NCI-H526 (cell line): ENCODE data around the gene BABAM2.
A peak's percentile ranks its signal among the peaks of the same experiment; 100 is the strongest.
"Not testable (repeated sequence)": the region's sequence is repeated elsewhere in the genome, so short reads cannot be mapped to it uniquely, and the experiment has no call there.

ENCODE experiments used
- DNase-seq, 2 experiments: peaks; one replicate each; lab custom pipeline; 2025; lab: John Stamatoyannopoulos, UW

BABAM2 gene

GRCh38 chr2:27878825-27879224, 11.7 kb upstream of the BABAM2 start:
- no peak for DNase-seq

GRCh38 chr2:27881815-27882583, 8.5 kb upstream of the BABAM2 start:
- DNase-seq, result not testable (repeated sequence)

DNA sequence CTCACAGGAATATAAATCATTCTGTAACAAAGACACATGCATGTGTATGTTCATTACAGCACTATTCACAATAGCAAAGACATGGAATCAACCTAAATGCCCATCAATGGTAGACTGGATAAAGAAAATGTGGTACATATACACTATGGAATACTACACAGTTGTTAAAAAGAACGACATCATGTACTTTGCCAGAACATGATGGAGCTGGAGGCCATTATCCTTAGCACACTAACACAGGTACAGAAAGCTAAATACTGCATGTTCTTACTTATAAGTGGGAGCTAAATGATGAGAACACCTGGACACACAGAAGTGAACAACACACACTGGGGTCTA, 8.0 kb upstream of the BABAM2 start:
- not testable (repeated sequence) for DNase-seq

DNA sequence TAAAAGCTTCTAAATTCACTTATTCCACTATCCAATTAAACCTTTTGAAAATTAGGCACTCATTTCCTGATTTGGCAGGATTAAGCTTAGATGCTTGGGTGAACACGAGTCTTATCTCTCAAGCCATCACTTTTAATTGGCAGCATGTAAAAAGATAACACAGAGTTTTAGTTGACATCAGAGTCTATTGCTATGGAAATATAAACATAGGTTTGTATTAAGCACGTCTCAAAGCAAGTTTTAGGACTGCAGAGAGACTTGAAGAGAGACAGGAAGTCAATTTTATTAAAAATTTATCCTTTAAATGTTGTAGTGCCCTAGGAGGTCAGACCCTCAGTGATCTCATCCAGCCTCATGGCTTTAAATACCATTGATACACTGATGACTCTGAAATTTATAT, 5.9 kb upstream of the BABAM2 start:
- DNase-seq, result no peak

DNA sequence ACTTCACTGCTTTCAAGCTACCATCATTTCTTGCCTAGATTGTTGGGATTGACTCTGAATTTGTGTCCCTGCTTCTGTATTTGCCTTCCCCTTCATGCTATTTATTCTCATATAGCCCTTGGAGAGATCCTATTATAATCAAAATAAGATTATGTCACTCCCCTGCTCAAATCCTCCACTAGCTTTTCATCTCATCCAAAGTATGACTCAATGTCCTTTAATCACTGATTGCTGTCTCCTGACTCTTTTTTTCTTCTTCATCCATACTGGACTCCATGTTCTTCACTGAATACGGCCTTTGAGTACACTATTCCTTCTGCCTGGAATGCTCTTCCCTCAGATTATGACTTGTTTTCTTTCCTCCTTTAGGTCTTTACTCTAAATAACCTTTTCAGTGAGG, 5.3 kb upstream of the BABAM2 start:
- DNase-seq, result no peak

DNA sequence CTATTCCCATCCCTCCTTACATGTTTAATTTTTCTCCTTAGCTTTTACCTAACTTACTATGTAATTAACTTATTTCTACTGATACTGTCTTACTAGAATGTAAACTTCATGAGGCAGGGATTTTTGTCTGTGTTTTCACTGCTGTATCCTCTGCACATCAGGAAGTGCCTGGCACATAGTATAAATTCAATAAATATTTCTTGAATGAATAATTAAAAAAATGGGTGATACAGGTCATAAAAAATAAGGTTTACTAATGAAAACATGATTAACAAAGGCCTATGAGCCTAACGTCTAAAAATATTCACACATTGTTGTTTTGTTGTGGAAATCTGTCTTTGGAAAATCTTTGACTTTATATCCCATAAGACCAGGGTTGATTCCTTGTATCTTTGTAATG, 4.9 kb upstream of the BABAM2 start:
- DNase-seq, result no peak

DNA sequence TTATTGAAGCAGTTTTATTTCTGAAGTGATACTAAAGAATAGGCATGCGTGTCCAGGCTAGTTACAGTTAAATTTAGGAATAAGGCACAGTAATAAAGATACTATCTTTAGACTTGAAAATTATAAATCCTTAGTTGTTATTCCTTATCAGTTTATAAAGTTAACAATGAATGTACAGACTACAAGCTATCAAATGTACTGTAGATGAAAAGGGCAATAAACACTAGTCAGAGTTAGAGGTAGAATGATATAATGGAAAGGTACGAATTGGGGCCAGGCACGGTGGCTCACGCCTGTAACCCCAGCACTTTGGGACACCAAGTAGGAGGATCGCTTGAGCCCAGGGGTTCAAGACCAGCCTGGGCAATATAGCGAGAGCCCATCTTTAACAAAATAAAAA, 4.2 kb upstream of the BABAM2 start:
- peak in 1 of 2 experiments; percentile 6 for DNase-seq

DNA sequence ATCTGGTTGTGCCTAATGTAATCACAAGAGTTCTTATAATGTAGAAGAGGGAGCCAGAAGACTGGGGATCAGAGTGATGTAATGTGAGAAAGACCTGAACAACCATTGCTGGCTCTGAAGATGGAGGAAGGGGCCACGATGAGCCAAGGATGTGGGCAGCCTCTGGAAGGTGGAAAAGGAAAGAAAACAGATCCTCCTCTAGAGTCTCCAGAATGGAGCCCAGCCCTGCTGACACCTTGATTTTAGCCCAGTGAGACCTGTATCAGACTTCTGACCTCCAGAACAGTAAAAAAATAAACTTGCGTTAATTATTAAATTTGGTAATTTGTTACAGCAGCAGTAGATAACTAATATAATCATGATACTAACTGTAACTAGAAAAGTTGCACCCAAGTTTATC, 3.4 kb upstream of the BABAM2 start:
- DNase-seq, result no peak

DNA sequence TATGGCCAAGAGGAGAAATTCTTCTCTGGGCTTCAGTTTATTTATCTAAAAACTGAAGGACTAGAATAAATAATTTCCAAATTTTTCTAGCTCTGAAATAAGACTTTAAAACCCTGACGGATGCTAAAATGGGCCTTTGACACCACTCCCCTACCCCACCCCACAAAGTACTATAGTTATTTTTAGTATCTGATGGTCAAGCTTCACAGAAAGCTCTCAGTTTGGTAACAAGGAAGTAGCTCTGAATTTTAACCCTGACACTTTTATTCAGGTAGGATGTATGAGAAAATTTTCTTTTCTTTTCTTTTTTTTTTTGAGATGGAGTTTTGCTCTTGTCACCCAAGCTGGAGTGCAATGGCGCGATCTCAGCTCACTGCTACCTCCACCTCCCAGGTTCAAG, 2.7 kb upstream of the BABAM2 start:
- no peak for DNase-seq

- no peak for DNase-seq
These were observed 1.7 kb upstream of the BABAM2 start for GRCh38 chr2:27888790-27889189.

DNA sequence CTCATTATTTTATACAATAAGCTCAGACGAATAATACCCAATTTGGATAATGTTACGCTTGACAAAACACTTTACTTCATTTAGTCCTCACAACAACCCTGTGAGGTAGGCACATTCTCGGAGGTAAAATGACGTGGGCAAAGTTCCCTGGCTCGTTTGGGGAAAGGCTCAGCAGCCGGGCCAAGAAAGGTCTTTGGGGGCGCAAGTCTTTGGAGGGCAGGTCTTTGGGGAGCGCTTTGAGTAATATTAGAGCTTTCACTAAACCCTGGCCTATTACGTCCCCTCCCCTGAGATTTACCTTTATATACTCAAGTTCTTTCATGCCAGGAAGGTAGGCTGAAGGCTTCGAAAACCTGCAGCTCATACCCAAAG, 769 bp upstream of the BABAM2 start:
- DNase-seq, result no peak

GRCh38 chr2:27890924-27891672, 569 bp downstream of the BABAM2 start:
- DNase-seq, result peak; percentile 58 to 70

DNA sequence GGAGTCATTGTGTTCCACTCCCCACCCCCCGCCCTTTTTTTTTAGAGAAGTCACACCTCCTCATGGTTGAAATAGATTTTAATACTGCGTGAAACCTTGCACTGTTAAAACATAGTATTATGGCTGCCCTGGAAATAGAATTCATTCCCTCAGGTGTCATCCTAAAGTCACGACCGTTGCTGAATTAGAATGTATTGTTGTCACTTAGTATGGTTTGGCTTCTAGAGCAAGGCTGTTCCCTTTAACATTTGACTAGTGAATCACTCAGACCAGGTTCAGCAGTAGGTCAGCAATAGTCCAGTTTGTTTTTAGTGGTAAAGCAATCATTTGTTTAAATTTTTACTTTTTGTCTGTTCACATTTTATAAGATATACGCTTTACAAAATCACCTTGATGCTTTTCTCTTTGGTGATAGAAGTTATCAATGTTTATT, 1.2 kb downstream of the BABAM2 start:
- no peak for DNase-seq

GRCh38 chr2:27893006-27893405, 2.5 kb downstream of the BABAM2 start:
- no peak for DNase-seq

DNA sequence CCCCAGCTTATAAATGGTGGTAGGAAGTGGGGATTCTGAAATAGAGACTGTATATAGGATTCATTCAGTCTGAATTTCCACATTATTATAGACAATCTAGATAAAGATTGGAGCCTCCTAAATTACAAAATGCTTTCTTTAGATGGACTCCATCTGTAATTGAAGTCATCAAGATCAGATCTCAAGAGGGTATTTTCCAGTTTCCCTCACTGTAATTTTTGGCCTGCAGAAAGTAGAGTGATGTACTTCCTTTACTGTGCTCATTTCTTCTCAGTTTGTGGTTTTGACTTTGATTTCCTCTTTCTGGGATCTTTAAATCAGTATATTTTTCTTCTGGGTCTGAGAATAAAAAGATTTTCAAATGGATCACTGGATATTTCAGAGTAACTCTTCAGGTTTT, 7.2 kb downstream of the BABAM2 start:
- no peak for DNase-seq

DNA sequence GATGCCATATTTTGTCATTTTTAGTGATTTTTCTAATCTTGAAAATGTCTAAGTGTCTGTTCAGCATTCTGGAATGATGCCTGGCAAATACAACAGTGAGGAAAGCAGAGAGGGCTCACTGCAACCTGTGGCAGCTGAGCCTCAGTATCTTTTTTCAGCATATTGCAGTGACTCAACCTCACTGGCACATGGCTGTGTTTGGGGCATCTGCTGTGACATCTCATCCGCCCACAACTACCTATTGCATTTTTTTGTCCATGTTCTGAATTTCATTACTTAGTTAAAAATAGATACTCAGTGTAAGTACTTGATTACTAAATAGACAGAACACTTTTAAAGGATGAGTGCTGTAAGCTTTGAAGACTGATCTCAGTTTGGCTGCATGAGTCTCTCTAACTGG, 10.7 kb downstream of the BABAM2 start:
- no peak for DNase-seq

- DNase-seq, result no peak
These were observed 11.6 kb downstream of the BABAM2 start for GRCh38 chr2:27902098-27902497.

- DNase-seq, result no peak
These were observed 12.5 kb downstream of the BABAM2 start for GRCh38 chr2:27903018-27903417.

DNA sequence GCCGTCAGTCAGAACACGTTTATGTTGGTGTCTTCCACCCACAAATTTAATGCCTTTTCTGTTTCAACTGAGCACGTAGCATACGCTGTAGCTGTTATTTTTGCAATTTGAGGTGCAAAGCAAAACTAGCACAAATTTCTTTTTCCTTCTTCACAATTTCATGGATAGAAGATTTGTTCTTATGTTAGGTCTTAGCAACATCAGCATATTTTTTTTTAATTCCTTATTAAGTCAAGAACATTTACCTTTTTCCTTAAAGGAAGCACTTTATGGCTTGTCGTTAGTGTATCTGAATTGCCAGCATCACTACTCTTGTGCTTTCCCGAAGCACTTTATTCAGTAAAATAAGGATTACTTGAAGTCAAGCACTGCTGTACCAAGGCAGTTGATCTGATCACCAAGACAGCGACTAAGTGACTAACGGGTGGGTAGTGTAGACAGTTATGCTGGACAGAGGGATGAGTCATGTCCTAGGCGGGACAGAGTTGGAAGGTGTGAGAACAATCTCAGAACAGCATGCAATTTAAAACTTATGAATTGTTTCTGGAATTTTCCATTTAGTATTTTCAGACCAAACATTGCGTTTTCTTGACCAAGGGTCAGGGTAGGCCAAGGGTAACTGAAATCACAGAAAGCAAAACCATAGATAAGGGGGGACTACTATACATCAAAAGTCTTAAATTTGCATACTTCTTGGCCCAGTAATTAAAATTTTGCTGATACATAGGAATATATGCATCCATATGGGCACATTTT, 13.3 kb downstream of the BABAM2 start:
- DNase-seq, result no peak

DNA sequence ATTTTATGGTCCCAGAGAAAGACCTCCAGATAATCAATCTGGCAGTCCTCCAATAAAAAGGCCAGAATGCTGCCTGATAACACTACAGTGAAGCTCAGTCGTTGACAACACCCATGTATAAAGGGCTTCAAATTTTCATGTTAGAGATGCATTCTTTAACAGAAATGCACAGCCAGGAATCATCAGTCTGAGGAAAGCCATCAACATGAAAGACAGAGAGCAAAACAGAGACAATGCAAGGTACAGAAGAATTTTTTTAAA, 13.8 kb downstream of the BABAM2 start:
- DNase-seq, result no peak

- no peak for DNase-seq
These were observed 15.5 kb downstream of the BABAM2 start for GRCh38 chr2:27906074-27906473.

DNA sequence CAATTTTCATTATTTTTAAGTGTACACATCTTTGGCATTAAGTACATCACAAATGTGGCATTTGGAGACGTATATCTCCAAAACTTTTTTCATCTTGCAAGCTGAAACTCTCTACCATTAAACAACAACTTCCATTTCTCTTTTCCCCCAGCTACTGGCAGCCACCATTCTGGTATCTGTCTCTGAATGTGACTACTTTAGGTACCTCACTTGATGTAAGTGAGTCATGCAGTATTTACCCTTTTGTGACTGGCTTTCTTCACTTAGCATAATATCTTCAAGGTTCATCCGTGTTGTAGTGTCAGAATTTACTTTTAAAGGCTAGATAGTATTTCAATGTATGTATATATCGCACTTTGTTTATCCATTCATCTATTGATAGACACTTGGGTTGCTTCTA, 17.0 kb downstream of the BABAM2 start:
- DNase-seq, result no peak

- no peak for DNase-seq
These were observed 19.4 kb downstream of the BABAM2 start for GRCh38 chr2:27909901-27910300.
